Measurements from ENCODE around the gene ALDH3A1. TPM values are rescaled to one million over a fixed set of nuclear protein-coding genes. Genes with fewer than 3 reads are reported as not detected.
A peak's percentile ranks its signal among the peaks of the same experiment; 100 is the strongest.

Gene ALDH3A1
- 100 to 1,000 TPM in 3 of 5 donors, 10 to 100 TPM in 1, 1 to 10 TPM in 1; 5.8 to 689 (median 187) TPM for total RNA-seq
- polyA plus RNA-seq = 100 to 1,000 TPM in 2 of 3 donors, 10 to 100 TPM in 1; 31.0 to 332 (median 102) TPM
- long read RNA-seq, donor 1 = 0 reads
- long read RNA-seq, donor 2, partial matches to known transcripts = 0 of 1 reads
- long read RNA-seq, donor 2, other reads (novel, unspliced or antisense) = 0 of 1 reads
- long read RNA-seq, donor 3, partial matches to known transcripts = 0 of 4 reads
- long read RNA-seq, donor 3, other reads (novel, unspliced or antisense) = 0 of 4 reads
- long read RNA-seq, donor 4 = 0 reads
- long read RNA-seq, donor 5, partial matches to known transcripts = 0 of 1 reads
- long read RNA-seq, donor 5, other reads (novel, unspliced or antisense) = 0 of 1 reads
- long read RNA-seq, donor 6, partial matches to known transcripts = 0 of 6 reads
- long read RNA-seq, donor 6, other reads (novel, unspliced or antisense) = 0 of 6 reads
- long read RNA-seq, donor 7, partial matches to known transcripts = 0 of 3 reads
- long read RNA-seq, donor 7, other reads (novel, unspliced or antisense) = 0 of 3 reads
- long read RNA-seq, donor 8 = 0 reads
- long read RNA-seq, donor 9 = 0 reads
- long read RNA-seq, donor 10 = 0 reads

GRCh38 chr17:19747829-19748806 lies at the start of gene ALDH3A1:
TSS of gene ALDH3A1 (minus strand) at chr17:19748298. CDS start at chr17:19745129, 3,169 bp downstream.
- peak; percentile 74 to 89 for DNase-seq
- Histone ChIP-seq H3K4me1 (peaks cover 19 to 57% (median 49%) of the 10 kb centered on the region in 4 donors), H3K27me3 (no peaks in the 10 kb centered on the region), H3K4me3 (peak within 1 kb of the TSS in 3 of 4 donors; percentile 17 to 36 (median 33)), H3K36me3 (no peaks in the 10 kb centered on the region), H3K9me3 (no peaks in the 10 kb centered on the region), H3K27ac (peak within 1 kb of the TSS; percentile 67 to 85 (median 77))
- intact Hi-C loops (cut with DNase I; ENCODE audit: low total_unique reads) = no loop called here
- WGBS, 5 donors = 22 to 48% (median 30%) methylated on average over 24 to 25 of the region's 25 CpGs
- TF ChIP-seq POLR2A (IDR thresholded peaks at IDR 0.05) (no peak), POLR2AphosphoS5 (IDR thresholded peaks at IDR 0.05) (peak in 1 of 3 donors; percentile 68)

GRCh38 chr17:19796457-19796856 lies 48.4 kb upstream of the ALDH3A1 start:
- no peak for DNase-seq
- Histone ChIP-seq H3K4me1 (no peaks in the 10 kb centered on the region), H3K4me3 (no peak overlapping the region), H3K36me3 (peaks cover 65 to 99% (median 96%) of the 10 kb centered on the region in 4 donors), H3K27me3 (no peaks in the 10 kb centered on the region), H3K9me3 (peaks cover 0 to 25% (median 16%) of the 10 kb centered on the region in 4 donors), H3K27ac (no peak overlapping the region)
- 92 to 99% (median 97%) methylated on average over 4 of the region's 4 CpGs for WGBS, 5 donors
- TF ChIP-seq POLR2A (IDR thresholded peaks at IDR 0.05) (no peak), EP300 (IDR thresholded peaks at IDR 0.05) (no peak), CTCF (IDR thresholded peaks at IDR 0.05) (no peak), POLR2AphosphoS5 (IDR thresholded peaks at IDR 0.05) (no peak)
- intact Hi-C loops (cut with DNase I; ENCODE audit: low total_unique reads) = no loop called here

GRCh38 chr17:19791918-19792550 lies 43.9 kb upstream of the ALDH3A1 start:
- H3K27me3 ChIP-seq = no peaks in the 10 kb centered on the region
- no peak overlapping the region for H3K4me3 ChIP-seq
- intact Hi-C loops (cut with DNase I; ENCODE audit: low total_unique reads) = no loop called here
- peaks cover 40 to 99% (median 94%) of the 10 kb centered on the region in 4 donors for H3K36me3 ChIP-seq
- WGBS, 5 donors = 94 to 96% (median 95%) methylated on average over 3 of the region's 3 CpGs
- peaks cover 0 to 20% (median 13%) of the 10 kb centered on the region in 4 donors for H3K9me3 ChIP-seq
- no peak overlapping the region for H3K27ac ChIP-seq
- no peaks in the 10 kb centered on the region for H3K4me1 ChIP-seq
- no peak for DNase-seq
- TF ChIP-seq CTCF (IDR thresholded peaks at IDR 0.05) (no peak), EP300 (IDR thresholded peaks at IDR 0.05) (no peak), POLR2A (IDR thresholded peaks at IDR 0.05) (no peak), POLR2AphosphoS5 (IDR thresholded peaks at IDR 0.05) (no peak)

GRCh38 chr17:19787733-19788357 lies 39.7 kb upstream of the ALDH3A1 start:
- intact Hi-C loops (cut with DNase I; ENCODE audit: low total_unique reads) = no loop called here
- WGBS, 5 donors = 82 to 96% (median 93%) methylated on average over 5 to 7 of the region's 7 CpGs
- TF ChIP-seq CTCF (IDR thresholded peaks at IDR 0.05) = no peak
- TF ChIP-seq POLR2AphosphoS5 (IDR thresholded peaks at IDR 0.05) = no peak
- Histone ChIP-seq H3K27ac (no peak overlapping the region), H3K36me3 (peaks cover 4 to 83% (median 79%) of the 10 kb centered on the region in 4 donors), H3K4me3 (no peak overlapping the region), H3K4me1 (no peaks in the 10 kb centered on the region), H3K9me3 (no peaks in the 10 kb centered on the region), H3K27me3 (no peaks in the 10 kb centered on the region)
- DNase-seq = no peak

Data from stomach (tissue), 19 donors.